Chondrocyte (in vitro differentiated cells): ENCODE data around the gene CD2BP2. TPM values are rescaled to one million over a fixed set of nuclear protein-coding genes. Genes with fewer than 3 reads are reported as not detected.

Experiments used
- DNase-seq: peaks from one replicate; pipeline ENCODE4 v3.0.0; 2021; ENCODE audit warnings: mixed read lengths, low spot score
- H3K27ac Mint-ChIP-seq: one replicate; pipeline ENCODE4 v1.8.0; 2021; ENCODE audit warnings: mild to moderate bottlenecking, moderate library complexity, mixed read lengths; ENCODE audit not compliant: unreplicated experiment
- H3K27me3 Mint-ChIP-seq: 2 replicates; pipeline ENCODE4 v1.8.0; 2021; ENCODE audit warnings: low read depth, mixed read lengths
- H3K36me3 Mint-ChIP-seq: 2 replicates; pipeline ENCODE4 v1.8.0; 2021; ENCODE audit warnings: low read depth, mixed read lengths
- H3K4me1 Mint-ChIP-seq: 2 replicates; pipeline ENCODE4 v1.8.0; 2021; ENCODE audit warnings: low read depth, mild to moderate bottlenecking, mixed read lengths
- H3K4me3 Mint-ChIP-seq: one replicate; pipeline ENCODE4 v1.8.0; 2021; ENCODE audit warnings: mild to moderate bottlenecking, moderate library complexity, mixed read lengths; ENCODE audit not compliant: unreplicated experiment
- H3K9me3 Mint-ChIP-seq: 2 replicates; pipeline ENCODE4 v1.8.0; 2021; ENCODE audit warnings: low read depth, mixed read lengths
- CTCF ChIP-seq: fragments of 200-600 bp; sonication (generic); IDR thresholded peaks from 2 replicates; pipeline ENCODE4 v1.5.0; 2021; ENCODE audit warnings: antibody characterized with exemption, mild to moderate bottlenecking, moderate library complexity
- total RNA-seq: library from RNA; stranded (reverse); gene quantifications from 3 replicates; pipeline ENCODE4 v1.2.1, GENCODE V29; 2021

The CD2BP2 gene
- total RNA-seq, 1 donor from 2014 or later = 55.8 TPM

DNA sequence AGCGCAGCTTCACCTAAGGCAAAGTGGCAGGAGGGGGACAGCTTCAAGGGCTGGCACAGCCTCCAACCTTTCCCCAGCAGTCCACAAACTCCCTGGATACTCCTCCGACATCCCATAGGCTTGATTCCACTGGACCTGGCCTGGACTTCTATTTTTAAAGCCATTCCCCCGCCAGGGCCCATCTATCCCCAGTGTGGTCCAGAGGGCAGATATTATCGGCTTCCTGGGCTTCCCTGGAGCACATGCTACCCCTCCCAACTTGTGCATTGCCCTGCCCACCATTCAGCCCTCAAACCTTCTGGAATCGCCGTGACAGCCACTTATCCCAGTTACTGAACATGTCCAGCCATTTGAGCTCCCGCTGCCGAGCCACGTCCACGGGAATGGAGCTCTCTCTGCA is 10.1 kb upstream of the CD2BP2 start:
- DNase-seq = no peak
- H3K27ac Mint-ChIP-seq = peak overlapping the region; percentile 45
- no peak for TF ChIP-seq CTCF
- no peaks in the 10 kb centered on the region for H3K27me3 Mint-ChIP-seq
- no peak overlapping the region for H3K4me3 Mint-ChIP-seq
- no peaks in the 10 kb centered on the region for H3K9me3 Mint-ChIP-seq
- H3K36me3 Mint-ChIP-seq = peaks cover 19% of the 10 kb centered on the region
- H3K4me1 Mint-ChIP-seq = peaks cover 35% of the 10 kb centered on the region

DNA sequence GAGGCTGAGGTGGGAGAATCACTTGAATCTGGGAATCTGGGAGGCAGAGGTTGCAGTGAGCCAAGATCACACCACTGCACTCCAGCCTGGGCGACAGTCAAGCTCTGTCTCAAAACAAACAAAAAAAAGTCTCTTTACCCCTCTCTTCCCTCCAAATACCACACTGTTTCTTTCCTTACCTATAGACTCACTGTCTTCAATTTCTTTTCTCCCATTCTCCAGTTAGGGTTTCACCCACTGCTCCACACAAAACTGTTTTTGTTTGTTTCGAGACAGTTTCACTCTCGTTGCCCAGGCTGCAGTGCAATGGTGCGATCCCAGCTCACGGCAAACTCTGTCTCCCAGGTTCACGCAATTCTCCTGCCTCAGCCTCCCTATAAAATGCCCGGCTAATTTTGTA is 6.1 kb upstream of the CD2BP2 start:
- Mint-ChIP-seq H3K27ac (no peak overlapping the region), H3K9me3 (no peaks in the 10 kb centered on the region), H3K27me3 (no peaks in the 10 kb centered on the region), H3K4me3 (no peak overlapping the region), H3K4me1 (peaks cover 18% of the 10 kb centered on the region), H3K36me3 (peaks cover 22% of the 10 kb centered on the region)
- DNase-seq = no peak
- no peak for TF ChIP-seq CTCF

DNA sequence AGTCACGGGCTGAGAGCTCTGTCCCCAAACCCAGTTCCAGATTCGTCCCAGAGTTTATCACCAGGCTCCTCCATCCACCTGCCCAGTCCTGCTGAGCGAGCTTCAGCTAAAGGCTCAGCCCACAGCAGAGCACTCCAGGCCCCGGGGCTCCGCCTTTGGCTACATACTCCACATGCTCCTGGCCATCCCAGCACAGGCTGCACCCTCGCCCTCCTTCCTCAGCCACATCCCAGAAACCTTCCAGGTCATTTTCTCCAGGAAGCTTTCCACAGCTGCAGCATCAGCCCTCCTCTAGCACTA is 4.7 kb upstream of the CD2BP2 start:
- TF ChIP-seq CTCF = no peak
- DNase-seq = no peak
- Mint-ChIP-seq H3K4me1 (peaks cover 19% of the 10 kb centered on the region), H3K9me3 (no peaks in the 10 kb centered on the region), H3K36me3 (peaks cover 18% of the 10 kb centered on the region), H3K27ac (no peak overlapping the region), H3K27me3 (no peaks in the 10 kb centered on the region), H3K4me3 (no peak overlapping the region)

GRCh38 chr16:30358990-30359870 is 4.1 kb upstream of the CD2BP2 start:
- peaks cover 18% of the 10 kb centered on the region for H3K36me3 Mint-ChIP-seq
- no peaks in the 10 kb centered on the region for H3K27me3 Mint-ChIP-seq
- H3K27ac Mint-ChIP-seq = peak overlapping the region; percentile 8
- no peak for DNase-seq
- no peak overlapping the region for H3K4me3 Mint-ChIP-seq
- H3K9me3 Mint-ChIP-seq = no peaks in the 10 kb centered on the region
- peaks cover 24% of the 10 kb centered on the region for H3K4me1 Mint-ChIP-seq
- no peak for TF ChIP-seq CTCF

- Mint-ChIP-seq H3K27me3 (no peaks in the 10 kb centered on the region), H3K4me1 (peaks cover 31% of the 10 kb centered on the region), H3K36me3 (peaks cover 20% of the 10 kb centered on the region)
These were observed 3.4 kb upstream of the CD2BP2 start for GRCh38 chr16:30358577-30358936.

More at GRCh38 chr16:30358577-30358936, 3.4 kb upstream of the CD2BP2 start:
- no peak for TF ChIP-seq CTCF
- H3K4me3 Mint-ChIP-seq = no peak overlapping the region
- no peaks in the 10 kb centered on the region for H3K9me3 Mint-ChIP-seq
- no peak for DNase-seq
- peak overlapping the region; percentile 8 for H3K27ac Mint-ChIP-seq
